Measurements from ENCODE around the gene RNF180. TPM values are rescaled to one million over a fixed set of nuclear protein-coding genes. Genes with fewer than 3 reads are reported as not detected.
A peak's percentile ranks its signal among the peaks of the same experiment; 100 is the strongest.

The RNF180 gene, protein sequence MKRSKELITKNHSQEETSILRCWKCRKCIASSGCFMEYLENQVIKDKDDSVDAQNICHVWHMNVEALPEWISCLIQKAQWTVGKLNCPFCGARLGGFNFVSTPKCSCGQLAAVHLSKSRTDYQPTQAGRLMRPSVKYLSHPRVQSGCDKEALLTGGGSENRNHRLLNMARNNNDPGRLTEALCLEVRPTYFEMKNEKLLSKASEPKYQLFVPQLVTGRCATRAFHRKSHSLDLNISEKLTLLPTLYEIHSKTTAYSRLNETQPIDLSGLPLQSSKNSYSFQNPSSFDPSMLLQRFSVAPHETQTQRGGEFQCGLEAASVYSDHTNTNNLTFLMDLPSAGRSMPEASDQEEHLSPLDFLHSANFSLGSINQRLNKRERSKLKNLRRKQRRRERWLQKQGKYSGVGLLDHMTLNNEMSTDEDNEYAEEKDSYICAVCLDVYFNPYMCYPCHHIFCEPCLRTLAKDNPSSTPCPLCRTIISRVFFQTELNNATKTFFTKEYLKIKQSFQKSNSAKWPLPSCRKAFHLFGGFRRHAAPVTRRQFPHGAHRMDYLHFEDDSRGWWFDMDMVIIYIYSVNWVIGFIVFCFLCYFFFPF
- total RNA-seq (2014; rRNA removed; shearing (Covaris generic); ENCODE audit: low replicate concordance), result 0.10 TPM in 1 of 2 replicates, not detected in the other

DNA sequence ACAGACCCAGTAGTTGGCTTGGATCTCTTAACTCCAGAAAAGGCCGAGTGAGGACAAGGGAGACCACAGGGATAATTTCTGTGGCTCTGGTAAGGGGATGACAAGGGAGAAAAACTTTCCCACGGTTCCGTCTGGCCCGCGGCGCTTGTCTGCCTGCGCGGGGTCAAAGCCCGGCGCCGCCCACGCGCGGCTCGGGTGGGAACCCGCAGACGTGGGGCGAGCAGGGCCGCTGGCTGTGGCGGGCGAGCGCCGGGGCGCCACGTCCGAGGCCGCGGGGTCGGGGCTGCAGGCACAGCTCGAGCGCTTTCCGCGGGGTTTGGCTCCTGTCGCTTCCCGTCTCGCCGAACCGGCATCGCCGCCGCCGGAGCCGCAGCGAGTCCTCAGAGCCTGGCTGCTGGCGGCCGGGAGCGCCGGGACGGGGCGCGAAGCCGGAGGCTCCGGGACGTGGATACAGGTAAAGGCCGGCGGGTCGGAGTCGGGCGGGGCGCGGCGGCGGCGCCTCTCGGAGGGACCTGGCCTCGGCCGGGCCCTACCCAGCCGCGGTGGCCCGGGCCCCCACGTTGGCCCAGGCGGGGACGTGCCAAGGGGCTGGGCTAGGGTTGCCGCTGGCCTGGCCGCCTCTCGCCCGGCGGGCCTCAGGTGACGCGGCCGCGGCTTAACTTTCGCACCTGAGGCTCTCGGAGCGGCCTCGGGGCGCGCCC is at the start of gene RNF180:
RNF180 (plus strand) TSS at position 344 of the 701 bp plus-strand sequence. CDS start 34,965 bp downstream, outside the sequence.
- DNase-seq, result peak; percentile 43
- H3K9me3 ChIP-seq, result no peaks in the 10 kb centered on the region
- H3K27me3 ChIP-seq, result peaks cover 36% of the 10 kb centered on the region
- peak within 1 kb of the TSS; percentile 24; the same call in 1 of the 2 replicates for H3K4me3 ChIP-seq
- H3K36me3 ChIP-seq, result no peaks in the 10 kb centered on the region

GRCh38 chr5:64125521-64125920 is 40.1 kb upstream of the RNF180 start:
- Histone ChIP-seq H3K27me3 (no peaks in the 10 kb centered on the region), H3K4me3 (no peak overlapping the region), H3K36me3 (no peaks in the 10 kb centered on the region), H3K9me3 (no peaks in the 10 kb centered on the region)
- DNase-seq, result no peak

DNA sequence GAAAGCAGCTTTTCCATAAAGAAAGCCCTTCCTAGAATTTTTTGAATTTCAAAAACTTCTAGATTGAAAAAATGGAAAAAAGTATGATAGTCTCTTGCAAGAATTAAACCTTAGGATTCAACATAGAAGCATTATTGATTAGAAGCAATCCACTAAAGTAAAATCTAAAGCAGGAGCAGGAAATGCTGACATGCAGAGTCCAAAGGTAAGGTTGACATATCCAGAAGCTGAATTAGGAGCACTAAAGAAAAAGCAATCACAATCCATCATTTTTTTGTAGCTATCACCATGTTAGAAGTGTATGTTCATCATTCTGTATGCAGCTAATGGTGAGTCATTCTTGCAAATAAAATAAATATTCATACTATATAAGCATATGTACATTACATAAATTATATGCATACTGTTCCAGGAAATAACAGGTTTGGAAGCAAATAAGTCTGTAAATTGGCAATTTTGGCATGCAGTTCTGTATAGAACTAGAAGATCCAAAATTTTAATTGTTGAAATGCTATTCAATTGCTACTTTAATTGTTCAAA is 39.4 kb upstream of the RNF180 start:
- no peak for DNase-seq
- no peaks in the 10 kb centered on the region for H3K27me3 ChIP-seq
- H3K4me3 ChIP-seq, result no peak overlapping the region
- H3K9me3 ChIP-seq, result no peaks in the 10 kb centered on the region
- no peaks in the 10 kb centered on the region for H3K36me3 ChIP-seq

DNA sequence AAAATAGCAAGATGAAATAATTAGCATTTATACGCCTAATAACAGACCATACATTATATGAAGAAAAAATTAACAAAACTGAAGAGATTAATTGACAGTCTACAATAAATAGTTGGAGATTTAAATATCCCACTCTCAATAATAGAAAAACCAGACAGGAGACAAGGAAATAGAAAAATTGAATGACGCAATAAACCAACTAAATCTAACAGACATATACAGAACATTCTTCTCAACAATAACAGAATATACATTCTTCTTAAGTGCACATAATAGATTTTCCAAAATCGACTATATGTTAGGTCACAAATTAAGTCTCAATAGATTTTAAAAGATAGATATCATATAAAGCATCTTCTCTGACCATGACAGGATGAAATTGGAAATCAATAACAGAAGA is 25.6 kb upstream of the RNF180 start:
- H3K27me3 ChIP-seq, result no peaks in the 10 kb centered on the region
- no peak for DNase-seq
- H3K36me3 ChIP-seq, result no peaks in the 10 kb centered on the region
- no peak overlapping the region for H3K4me3 ChIP-seq
- no peaks in the 10 kb centered on the region for H3K9me3 ChIP-seq

GRCh38 chr5:64144425-64145215 is 21.0 kb upstream of the RNF180 start:
- Histone ChIP-seq H3K9me3 (no peaks in the 10 kb centered on the region), H3K36me3 (no peaks in the 10 kb centered on the region), H3K4me3 (no peak overlapping the region), H3K27me3 (no peaks in the 10 kb centered on the region)
- DNase-seq, result peak; percentile 31

- DNase-seq, result no peak
- H3K9me3 ChIP-seq, result no peaks in the 10 kb centered on the region
- H3K27me3 ChIP-seq, result no peaks in the 10 kb centered on the region
- no peaks in the 10 kb centered on the region for H3K36me3 ChIP-seq
- no peak overlapping the region for H3K4me3 ChIP-seq
Measured at GRCh38 chr5:64145216-64145895, 20.3 kb upstream of the RNF180 start.

DNA sequence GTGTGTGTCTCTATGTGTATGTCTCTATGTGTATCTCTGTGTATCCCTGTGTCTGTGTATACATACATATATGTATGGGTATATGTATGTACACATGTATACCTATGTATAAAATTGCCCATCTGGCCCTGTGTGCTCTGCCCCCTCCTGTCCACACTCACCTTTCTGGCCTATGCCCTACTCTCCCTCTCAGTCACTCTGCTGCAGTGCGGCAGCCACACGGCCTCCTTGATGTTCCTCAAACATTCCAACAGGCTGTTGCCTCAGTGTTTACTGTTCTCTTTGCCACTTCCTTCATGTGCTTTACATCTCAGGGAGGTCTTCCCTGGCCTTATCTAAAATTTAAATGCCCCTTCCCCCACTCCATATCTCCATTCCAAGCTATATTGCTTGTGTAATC is 18.3 kb upstream of the RNF180 start:
- H3K36me3 ChIP-seq, result no peaks in the 10 kb centered on the region
- DNase-seq, result no peak
- H3K9me3 ChIP-seq, result no peaks in the 10 kb centered on the region
- H3K4me3 ChIP-seq, result no peak overlapping the region
- H3K27me3 ChIP-seq, result no peaks in the 10 kb centered on the region

GRCh38 chr5:64147849-64148441 is 17.7 kb upstream of the RNF180 start:
- Histone ChIP-seq H3K27me3 (no peaks in the 10 kb centered on the region), H3K36me3 (no peaks in the 10 kb centered on the region), H3K9me3 (no peaks in the 10 kb centered on the region), H3K4me3 (no peak overlapping the region)
- peak; percentile 26 for DNase-seq

DNA sequence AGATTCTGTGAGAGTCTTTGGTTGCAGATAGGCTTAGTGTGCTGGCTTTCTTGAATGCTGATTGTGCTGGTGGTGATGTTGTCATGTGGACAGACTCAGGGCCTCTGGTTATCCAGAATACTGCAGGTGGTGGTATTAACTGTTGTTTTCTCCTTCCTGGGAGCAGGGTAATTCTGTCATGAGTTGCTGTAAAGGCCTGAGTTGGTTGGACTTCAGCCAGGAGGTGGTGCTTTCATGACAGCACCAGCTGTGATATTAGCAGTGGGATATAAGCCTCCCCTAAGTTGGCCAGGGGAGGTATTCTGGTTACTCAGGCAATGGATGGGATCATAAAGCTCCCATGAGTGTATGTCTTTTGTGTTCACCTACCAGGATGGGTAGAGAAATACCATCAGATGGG is 16.4 kb upstream of the RNF180 start:
- H3K4me3 ChIP-seq, result no peak overlapping the region
- no peak for DNase-seq

GRCh38 chr5:64149857-64150521 is 15.7 kb upstream of the RNF180 start:
- no peak for DNase-seq

More for the DNA sequence above, 16.4 kb upstream of the RNF180 start:
- no peaks in the 10 kb centered on the region for H3K9me3 ChIP-seq
- H3K27me3 ChIP-seq, result no peaks in the 10 kb centered on the region
- H3K36me3 ChIP-seq, result no peaks in the 10 kb centered on the region

DNA sequence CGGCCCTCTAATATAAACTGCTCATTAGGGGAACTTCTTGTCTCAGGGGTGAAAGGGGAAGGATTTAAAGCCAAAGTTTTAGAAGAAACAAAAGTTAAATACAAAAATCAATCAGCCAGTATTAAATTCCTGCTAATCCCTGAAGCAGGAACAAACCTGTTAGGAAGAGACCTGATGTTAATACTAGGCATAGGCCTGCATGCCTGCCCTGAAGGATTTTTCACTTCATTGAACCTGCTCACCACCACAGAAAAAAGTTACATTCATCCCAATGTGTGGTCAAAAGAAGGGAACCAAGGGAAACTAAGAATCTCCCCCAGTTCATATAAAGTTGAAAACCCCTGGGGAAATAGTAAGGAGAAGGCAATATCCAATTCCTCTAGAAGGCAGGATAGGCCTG is 9.4 kb upstream of the RNF180 start:
- Histone ChIP-seq H3K36me3 (no peaks in the 10 kb centered on the region), H3K9me3 (no peaks in the 10 kb centered on the region), H3K4me3 (no peak overlapping the region), H3K27me3 (no peaks in the 10 kb centered on the region)
- no peak for DNase-seq

More at GRCh38 chr5:64149857-64150521, 15.7 kb upstream of the RNF180 start:
- Histone ChIP-seq H3K27me3 (no peaks in the 10 kb centered on the region), H3K36me3 (no peaks in the 10 kb centered on the region), H3K4me3 (no peak overlapping the region), H3K9me3 (no peaks in the 10 kb centered on the region)

- DNase-seq, result no peak
- no peaks in the 10 kb centered on the region for H3K9me3 ChIP-seq
- no peaks in the 10 kb centered on the region; the same call in 1 of the 2 replicates for H3K27me3 ChIP-seq
- H3K36me3 ChIP-seq, result no peaks in the 10 kb centered on the region
- no peak overlapping the region for H3K4me3 ChIP-seq
Measured at GRCh38 chr5:64158827-64159226, 6.8 kb upstream of the RNF180 start.

- Histone ChIP-seq H3K4me3 (no peak overlapping the region), H3K36me3 (no peaks in the 10 kb centered on the region), H3K27me3 (peaks cover 9% of the 10 kb centered on the region), H3K9me3 (no peaks in the 10 kb centered on the region)
- DNase-seq, result no peak
Measured at GRCh38 chr5:64160201-64160600, 5.4 kb upstream of the RNF180 start.

GRCh38 chr5:64161420-64161819 is 4.2 kb upstream of the RNF180 start:
- Histone ChIP-seq H3K27me3 (peaks cover 17% of the 10 kb centered on the region), H3K4me3 (no peak overlapping the region), H3K36me3 (no peaks in the 10 kb centered on the region), H3K9me3 (no peaks in the 10 kb centered on the region)
- no peak for DNase-seq

- Histone ChIP-seq H3K9me3 (no peaks in the 10 kb centered on the region), H3K4me3 (no peak overlapping the region), H3K27me3 (peaks cover 34% of the 10 kb centered on the region), H3K36me3 (no peaks in the 10 kb centered on the region)
- no peak for DNase-seq
Measured at GRCh38 chr5:64163135-64163534, 2.5 kb upstream of the RNF180 start.
